ENCODE data around the gene RBM24. TPM values are rescaled to one million over a fixed set of nuclear protein-coding genes. Genes with fewer than 3 reads are reported as not detected.

The RBM24 gene
- polyA plus RNA-seq, 3 donors: not detected

DNA sequence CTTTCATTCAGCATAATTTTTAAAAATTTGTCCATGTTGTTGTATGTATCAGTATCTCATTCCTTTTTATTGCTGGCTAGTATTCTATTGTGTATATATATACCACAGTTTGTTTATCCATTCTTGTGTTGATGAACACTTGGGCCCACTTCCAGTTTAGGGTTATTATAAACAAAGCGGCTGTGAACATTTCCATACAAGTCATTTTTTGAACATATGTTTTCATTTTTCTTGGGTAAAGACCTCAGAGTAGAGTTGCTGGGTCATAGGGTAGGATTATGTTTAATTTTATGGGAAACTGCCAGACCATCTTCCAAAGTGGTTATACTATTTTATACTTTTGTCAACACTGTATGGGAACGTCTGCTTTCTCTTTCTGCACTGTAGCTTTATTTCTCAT lies 55.3 kb downstream of the RBM24 start:
- peaks cover 0 to 36% (median 22%) of the 10 kb centered on the region in 7 donors for H3K9me3 Mint-ChIP-seq
- intact Hi-C loops (cut with micrococcal nuclease): no loop called here
- Histone ChIP-seq H2AFZ (ENCODE audit: insufficient read depth, low read depth, low read length, poor library complexity, severe bottlenecking) (no peak overlapping the region), H3K9ac (ENCODE audit: insufficient read depth, low read length, poor library complexity, severe bottlenecking) (no peak overlapping the region), H3K36me3 (replicated peaks in 1 of 2; ENCODE audit: control insufficient read depth in 1 of 2, insufficient read depth in 2 of 2, low read length in 2 of 2) (no peaks in the 10 kb centered on the region), H3K4me2 (replicated peaks; ENCODE audit: extremely low read depth, low read length, poor library complexity, severe bottlenecking) (no peak overlapping the region), H3K27ac (ENCODE audit: low read depth in 1 of 2, low read length in 2 of 2) (no peak overlapping the region), H3K9me3 (replicated peaks in 1 of 2; ENCODE audit: control insufficient read depth in 1 of 2, insufficient read depth in 1 of 2, low read length in 2 of 2) (peaks cover 0 to 8% of the 10 kb centered on the region in 2 donors), H4K20me1 (ENCODE audit: insufficient read depth, low read length) (no peaks in the 10 kb centered on the region), H3K27me3 (ENCODE audit: control insufficient read depth in 2 of 2, insufficient read depth in 2 of 2, low read length in 2 of 2) (no peaks in the 10 kb centered on the region), H3K4me3 (replicated peaks in 1 of 3; ENCODE audit: low read depth in 2 of 3, low read length in 3 of 3) (no peak overlapping the region), H3K4me1 (ENCODE audit: control insufficient read depth in 1 of 2, insufficient read depth in 2 of 2, low read length in 2 of 2) (no peaks in the 10 kb centered on the region), H3K79me2 (ENCODE audit: insufficient read depth, low read length) (no peaks in the 10 kb centered on the region)
- no peaks in the 10 kb centered on the region for H3K4me1 Mint-ChIP-seq
- DNase-seq: no peak
- TF ChIP-seq, protein P1, sequence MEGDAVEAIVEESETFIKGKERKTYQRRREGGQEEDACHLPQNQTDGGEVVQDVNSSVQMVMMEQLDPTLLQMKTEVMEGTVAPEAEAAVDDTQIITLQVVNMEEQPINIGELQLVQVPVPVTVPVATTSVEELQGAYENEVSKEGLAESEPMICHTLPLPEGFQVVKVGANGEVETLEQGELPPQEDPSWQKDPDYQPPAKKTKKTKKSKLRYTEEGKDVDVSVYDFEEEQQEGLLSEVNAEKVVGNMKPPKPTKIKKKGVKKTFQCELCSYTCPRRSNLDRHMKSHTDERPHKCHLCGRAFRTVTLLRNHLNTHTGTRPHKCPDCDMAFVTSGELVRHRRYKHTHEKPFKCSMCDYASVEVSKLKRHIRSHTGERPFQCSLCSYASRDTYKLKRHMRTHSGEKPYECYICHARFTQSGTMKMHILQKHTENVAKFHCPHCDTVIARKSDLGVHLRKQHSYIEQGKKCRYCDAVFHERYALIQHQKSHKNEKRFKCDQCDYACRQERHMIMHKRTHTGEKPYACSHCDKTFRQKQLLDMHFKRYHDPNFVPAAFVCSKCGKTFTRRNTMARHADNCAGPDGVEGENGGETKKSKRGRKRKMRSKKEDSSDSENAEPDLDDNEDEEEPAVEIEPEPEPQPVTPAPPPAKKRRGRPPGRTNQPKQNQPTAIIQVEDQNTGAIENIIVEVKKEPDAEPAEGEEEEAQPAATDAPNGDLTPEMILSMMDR (IDR thresholded peaks at IDR 0.05): no peak
- no peak overlapping the region for H3K4me3 Mint-ChIP-seq
- peaks cover 2 to 3% (median 2%) of the 10 kb centered on the region in 3 donors for H3K27me3 Mint-ChIP-seq (ENCODE audit: low read depth in 3 of 3)
- no CpG with 5 or more reads among the region's 2 CpGs for WGBS (ENCODE audit: insufficient coverage)
- H3K27ac Mint-ChIP-seq: no peak overlapping the region
- H3K36me3 Mint-ChIP-seq: no peaks in the 10 kb centered on the region

DNA sequence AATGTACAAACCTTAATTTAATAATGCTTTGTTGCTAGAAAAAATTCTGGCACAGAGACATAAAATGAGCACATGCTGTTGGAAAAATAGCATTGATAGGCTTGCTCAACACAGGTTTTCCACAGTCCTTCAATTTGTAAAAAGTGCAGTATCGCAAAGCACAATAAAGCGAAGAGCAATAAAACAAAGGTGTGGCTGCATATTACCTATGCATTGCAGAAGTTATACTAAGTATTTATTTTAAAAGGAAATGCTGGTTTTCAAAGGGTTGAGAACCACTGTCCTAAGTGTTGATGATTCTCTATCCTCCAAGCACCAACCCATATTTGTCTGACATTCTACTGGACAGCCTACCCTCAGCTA lies 58.1 kb downstream of the RBM24 start:
- no peak overlapping the region for H3K4me3 Mint-ChIP-seq
- intact Hi-C loops (cut with micrococcal nuclease): no loop called here

More for the DNA sequence above, 58.1 kb downstream of the RBM24 start:
- Histone ChIP-seq H3K27ac (ENCODE audit: low read depth in 1 of 2, low read length in 2 of 2) (no peak overlapping the region), H3K9ac (ENCODE audit: insufficient read depth, low read length, poor library complexity, severe bottlenecking) (no peak overlapping the region), H3K27me3 (ENCODE audit: control insufficient read depth in 2 of 2, insufficient read depth in 2 of 2, low read length in 2 of 2) (no peaks in the 10 kb centered on the region), H3K36me3 (replicated peaks in 1 of 2; ENCODE audit: control insufficient read depth in 1 of 2, insufficient read depth in 2 of 2, low read length in 2 of 2) (no peaks in the 10 kb centered on the region), H4K20me1 (ENCODE audit: insufficient read depth, low read length) (no peaks in the 10 kb centered on the region), H3K4me1 (ENCODE audit: control insufficient read depth in 1 of 2, insufficient read depth in 2 of 2, low read length in 2 of 2) (no peaks in the 10 kb centered on the region), H3K9me3 (replicated peaks in 1 of 2; ENCODE audit: control insufficient read depth in 1 of 2, insufficient read depth in 1 of 2, low read length in 2 of 2) (peaks cover 0 to 5% of the 10 kb centered on the region in 2 donors), H3K4me2 (replicated peaks; ENCODE audit: extremely low read depth, low read length, poor library complexity, severe bottlenecking) (no peak overlapping the region), H3K79me2 (ENCODE audit: insufficient read depth, low read length) (no peaks in the 10 kb centered on the region), H2AFZ (ENCODE audit: insufficient read depth, low read depth, low read length, poor library complexity, severe bottlenecking) (no peak overlapping the region), H3K4me3 (replicated peaks in 1 of 3; ENCODE audit: low read depth in 2 of 3, low read length in 3 of 3) (no peak overlapping the region)
- peaks cover 7 to 27% (median 14%) of the 10 kb centered on the region in 7 donors for H3K9me3 Mint-ChIP-seq
- TF ChIP-seq, protein P1 (IDR thresholded peaks at IDR 0.05): no peak
- no peak overlapping the region for H3K27ac Mint-ChIP-seq
- no CpG with 5 or more reads among the region's 2 CpGs for WGBS (ENCODE audit: insufficient coverage)
- H3K4me1 Mint-ChIP-seq: no peaks in the 10 kb centered on the region
- H3K27me3 Mint-ChIP-seq (ENCODE audit: low read depth in 3 of 3): peaks cover 0 to 4% (median 1%) of the 10 kb centered on the region in 3 donors
- DNase-seq: no peak
- H3K36me3 Mint-ChIP-seq: no peaks in the 10 kb centered on the region

All from CD14-positive monocyte (primary cell).